Activated CD4-positive, alpha-beta T cell treated with anti-CD3 and anti-CD28 coated beads, Interleukin-2, Interleukin-6, amounts not matched to agents 100 ng/mL and 50 ng/mL, durations not matched to agents 16 hours and 8 hours (primary cell): ENCODE results near the gene ADGRB2.

ENCODE experiments used
- DNase-seq: peaks from one replicate; pipeline ENCODE4 v3.0.0-alpha.2; 2020

ADGRB2 gene

GRCh38 chr1:31764312-31765040, at the start of gene ADGRB2:
ADGRB2 (minus strand) TSS chr1:31764340; CDS start chr1:31757221, 7,119 bp downstream.
- no peak for DNase-seq

GRCh38 chr1:31812158-31812829, 48.2 kb upstream of the ADGRB2 start:
- no peak for DNase-seq

GRCh38 chr1:31811605-31812004, 47.5 kb upstream of the ADGRB2 start:
- no peak for DNase-seq

GRCh38 chr1:31809698-31810097, 45.6 kb upstream of the ADGRB2 start:
- no peak for DNase-seq

- no peak for DNase-seq
These were observed 43.3 kb upstream of the ADGRB2 start for GRCh38 chr1:31807273-31808048.

- no peak for DNase-seq
These were observed 41.2 kb upstream of the ADGRB2 start for GRCh38 chr1:31805318-31805717.

- DNase-seq, result no peak
These were observed 40.0 kb upstream of the ADGRB2 start for GRCh38 chr1:31804098-31804497.

GRCh38 chr1:31803610-31804009, 39.5 kb upstream of the ADGRB2 start:
- no peak for DNase-seq

GRCh38 chr1:31802190-31803150, 38.3 kb upstream of the ADGRB2 start:
- DNase-seq, result no peak

GRCh38 chr1:31801458-31801857, 37.3 kb upstream of the ADGRB2 start:
- no peak for DNase-seq

- DNase-seq, result no peak
These were observed 36.5 kb upstream of the ADGRB2 start for GRCh38 chr1:31800674-31800967.

- no peak for DNase-seq
These were observed 35.9 kb upstream of the ADGRB2 start for GRCh38 chr1:31799895-31800673.

- no peak for DNase-seq
These were observed 35.2 kb upstream of the ADGRB2 start for GRCh38 chr1:31799196-31799894.

GRCh38 chr1:31798433-31799195, 34.5 kb upstream of the ADGRB2 start:
- peak; percentile 62 for DNase-seq

- no peak for DNase-seq
These were observed 33.9 kb upstream of the ADGRB2 start for GRCh38 chr1:31798086-31798432.

GRCh38 chr1:31797216-31797615, 33.1 kb upstream of the ADGRB2 start:
- no peak for DNase-seq

GRCh38 chr1:31796707-31797106, 32.6 kb upstream of the ADGRB2 start:
- DNase-seq, result no peak

GRCh38 chr1:31795801-31796621, 31.9 kb upstream of the ADGRB2 start:
- no peak for DNase-seq

GRCh38 chr1:31795096-31795675, 31.0 kb upstream of the ADGRB2 start:
- no peak for DNase-seq
